ENCODE measurements around the gene DHX38. TPM values are rescaled to one million over a fixed set of nuclear protein-coding genes. Genes with fewer than 3 reads are reported as not detected.

The DHX38 gene
- total and polyA plus RNA-seq, 4 donors = 13.9 to 40.9 (median 22.7) TPM

DNA sequence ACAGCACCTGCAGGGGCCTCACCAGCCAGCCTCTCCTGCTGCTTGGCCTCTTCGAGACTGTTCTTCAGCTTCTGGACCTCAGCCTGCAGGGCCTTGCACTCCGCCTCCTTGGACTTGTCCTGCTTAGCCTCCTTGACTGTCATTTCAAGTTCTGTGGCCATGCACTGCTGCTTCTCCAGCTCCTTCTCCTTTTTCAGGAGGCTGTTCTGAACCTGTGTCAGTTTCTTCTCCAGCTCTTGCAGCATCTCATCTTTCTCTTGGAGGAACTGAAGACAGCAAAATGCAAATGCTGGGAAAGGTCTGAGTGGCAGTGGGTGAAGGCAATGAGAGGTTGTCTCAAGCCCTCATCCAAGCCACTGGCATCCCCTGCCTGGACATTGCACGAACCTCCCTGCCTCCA, 39.1 kb downstream of the DHX38 start (continued):
- TF ChIP-seq REST (IDR thresholded peaks at IDR 0.05) (no peak), RAD21 (IDR thresholded peaks at IDR 0.05) (no peak), HNF4G (IDR thresholded peaks at IDR 0.05) (no peak)

DNA sequence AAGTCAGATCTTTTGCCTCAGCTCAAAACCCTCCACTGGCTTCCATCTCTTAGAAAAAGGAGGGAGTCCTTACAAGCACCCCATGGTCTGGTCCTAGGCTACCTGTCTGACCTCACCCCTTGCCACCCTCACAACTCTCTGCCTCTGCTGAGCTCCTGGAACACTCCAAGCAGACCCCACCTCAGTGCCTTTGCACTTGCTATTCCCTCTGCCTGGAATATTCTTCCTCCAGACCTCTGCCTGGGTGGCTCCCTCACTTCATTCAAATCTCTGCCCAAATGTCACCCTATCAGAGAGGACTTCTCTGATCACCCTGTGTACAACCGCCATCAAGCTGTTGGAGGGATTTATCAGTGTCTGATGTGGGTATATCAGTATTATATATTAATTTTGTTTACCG, 40.9 kb downstream of the DHX38 start:
- Histone ChIP-seq H3K36me3 (ENCODE audit: control insufficient read depth in 4 of 4, insufficient read depth in 3 of 4, low read depth in 1 of 4, low read length in 3 of 4) (no peaks in the 10 kb centered on the region), H3K4me1 (ENCODE audit: control insufficient read depth in 4 of 4, insufficient read depth in 4 of 4, low read length in 3 of 4) (peaks cover 4 to 10% (median 8%) of the 10 kb centered on the region in 4 donors), H3K9ac (ENCODE audit: low read depth in 1 of 2, low read length in 2 of 2) (no peak overlapping the region), H3K27ac (ENCODE audit: low read depth in 1 of 2, low read length in 2 of 2) (no peak overlapping the region), H3K27me3 (ENCODE audit: control insufficient read depth in 4 of 4, insufficient read depth in 4 of 4, low read length in 3 of 4) (no peaks in the 10 kb centered on the region), H3K9me3 (ENCODE audit: control insufficient read depth in 4 of 4, low read length in 3 of 4) (no peaks in the 10 kb centered on the region), H3K4me3 (ENCODE audit: low read depth in 1 of 3, low read length in 3 of 3) (no peak overlapping the region)
- TF ChIP-seq YY1 (IDR thresholded peaks at IDR 0.05) (no peak), FOXA2 (IDR thresholded peaks at IDR 0.05) (no peak), HNF4G (IDR thresholded peaks at IDR 0.05) (no peak)
- WGBS = 96% methylated on average over 2 of the region's 2 CpGs
- no peak for DNase-seq (ENCODE audit: low spot score)

DNA sequence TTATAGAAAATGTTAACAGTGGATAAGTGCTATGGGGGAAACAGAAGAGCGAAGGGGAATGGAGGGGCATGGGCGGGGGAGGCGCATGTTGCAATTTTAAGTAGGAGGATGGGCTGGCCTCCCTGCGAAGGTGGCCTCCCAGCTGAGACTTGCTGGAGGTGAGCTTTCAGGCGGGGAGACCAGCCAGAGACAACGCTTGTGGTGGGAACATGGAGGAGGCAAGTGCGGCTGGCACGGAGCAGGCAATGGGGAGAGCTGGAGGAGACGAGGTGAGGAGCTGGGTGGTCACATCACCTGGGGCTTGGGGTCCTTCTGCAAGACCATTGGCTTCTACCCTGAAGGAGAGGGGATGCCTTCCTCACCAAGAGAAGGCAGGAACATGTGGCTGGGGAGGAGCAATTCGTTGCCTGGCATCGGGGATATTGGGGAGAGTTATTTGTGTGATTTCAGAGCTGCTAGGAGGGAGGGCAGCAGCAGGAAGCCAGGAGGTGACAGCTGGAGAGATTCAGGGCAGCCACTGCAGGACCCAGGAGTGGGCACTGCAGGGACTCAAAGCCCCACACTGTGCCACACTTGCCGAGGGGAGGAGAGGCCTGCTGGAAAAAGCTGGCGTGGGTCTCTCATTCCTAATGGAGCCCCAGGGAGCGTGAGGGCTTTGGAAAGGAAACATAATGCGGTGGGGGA, 43.9 kb downstream of the DHX38 start:
- Histone ChIP-seq H3K27ac (ENCODE audit: low read depth in 1 of 2, low read length in 2 of 2) (no peak overlapping the region), H3K4me1 (ENCODE audit: control insufficient read depth in 4 of 4, insufficient read depth in 4 of 4, low read length in 3 of 4) (peaks cover 4 to 10% (median 8%) of the 10 kb centered on the region in 4 donors), H3K4me3 (ENCODE audit: low read depth in 1 of 3, low read length in 3 of 3) (no peak overlapping the region), H3K27me3 (ENCODE audit: control insufficient read depth in 4 of 4, insufficient read depth in 4 of 4, low read length in 3 of 4) (no peaks in the 10 kb centered on the region), H3K9me3 (ENCODE audit: control insufficient read depth in 4 of 4, low read length in 3 of 4) (no peaks in the 10 kb centered on the region), H3K9ac (ENCODE audit: low read depth in 1 of 2, low read length in 2 of 2) (no peak overlapping the region), H3K36me3 (ENCODE audit: control insufficient read depth in 4 of 4, insufficient read depth in 3 of 4, low read depth in 1 of 4, low read length in 3 of 4) (no peaks in the 10 kb centered on the region)
- TF ChIP-seq, protein P1, sequence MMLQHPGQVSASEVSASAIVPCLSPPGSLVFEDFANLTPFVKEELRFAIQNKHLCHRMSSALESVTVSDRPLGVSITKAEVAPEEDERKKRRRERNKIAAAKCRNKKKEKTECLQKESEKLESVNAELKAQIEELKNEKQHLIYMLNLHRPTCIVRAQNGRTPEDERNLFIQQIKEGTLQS (IDR thresholded peaks at IDR 0.05) = no peak
- TF ChIP-seq NR2F2 (IDR thresholded peaks at IDR 0.05) (no peak), JUND (IDR thresholded peaks at IDR 0.05) (no peak), EGR1 (IDR thresholded peaks at IDR 0.05; ENCODE audit: low read depth in 2 of 2) (no peak), SP1 (IDR thresholded peaks at IDR 0.05) (no peak), MAX (IDR thresholded peaks at IDR 0.05) (no peak), HNF4G (IDR thresholded peaks at IDR 0.05) (no peak), FOXA2 (IDR thresholded peaks at IDR 0.05) (no peak), FOXA1 (IDR thresholded peaks at IDR 0.05) (no peak), CTCF (IDR thresholded peaks at IDR 0.05; ENCODE audit: low read depth, low read length, missing input control) (no peak), HNF4A (conservative IDR thresholded peaks at IDR 0.05) (no peak), TAF1 (conservative IDR thresholded peaks at IDR 0.05) (no peak)
- no peak for DNase-seq (ENCODE audit: low spot score)
- WGBS = 86% methylated on average over 15 of the region's 15 CpGs
